ENCODE data around the gene COL6A6. TPM values are rescaled to one million over a fixed set of nuclear protein-coding genes. Genes with fewer than 3 reads are reported as not detected.
"Not testable (repeated sequence)": the region's sequence is repeated elsewhere in the genome, so short reads cannot be mapped to it uniquely, and the experiment has no call there.

The COL6A6 gene
- total RNA-seq, 1 experiment from 2014 or later: not detected

DNA sequence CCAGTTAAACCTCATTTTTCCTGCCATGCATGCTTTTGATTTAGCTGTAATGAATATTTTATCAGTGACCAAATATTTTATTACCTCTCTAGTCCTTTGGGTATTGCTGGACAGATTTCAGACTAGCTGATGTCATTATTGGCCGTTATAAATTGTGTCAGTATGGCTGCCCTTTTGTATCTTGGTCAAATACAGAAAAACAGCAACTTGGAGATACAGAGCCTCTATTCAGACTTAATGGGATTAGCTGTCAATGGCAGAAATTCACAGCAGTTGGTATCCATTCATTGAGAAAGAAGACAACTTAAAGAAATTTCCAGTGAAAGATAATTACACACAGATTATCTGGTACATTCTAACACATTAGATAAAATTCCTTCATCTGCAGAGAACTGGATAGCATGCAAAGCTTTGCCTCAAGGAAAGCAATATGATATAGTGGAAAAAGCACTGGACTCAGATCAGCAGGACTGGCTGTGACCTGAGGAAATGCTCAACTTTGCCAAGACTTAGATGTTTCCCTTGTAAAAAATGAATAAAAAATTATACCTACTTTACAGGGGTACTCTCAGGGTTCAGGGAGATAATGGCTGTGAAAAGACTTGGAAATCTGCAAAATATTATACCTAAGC lies 20.8 kb downstream of the COL6A6 start:
- DNase-seq (ENCODE audit: low read depth): no peak

GRCh38 chr3:130539005-130539404 lies 22.0 kb downstream of the COL6A6 start:
- peak; percentile 54 for DNase-seq (ENCODE audit: low read depth)

- DNase-seq (ENCODE audit: low read depth): no peak
Measured at GRCh38 chr3:130543322-130543721, 26.3 kb downstream of the COL6A6 start.

- DNase-seq (ENCODE audit: low read depth): no peak
Measured at GRCh38 chr3:130546920-130547679, 30.1 kb downstream of the COL6A6 start.

DNA sequence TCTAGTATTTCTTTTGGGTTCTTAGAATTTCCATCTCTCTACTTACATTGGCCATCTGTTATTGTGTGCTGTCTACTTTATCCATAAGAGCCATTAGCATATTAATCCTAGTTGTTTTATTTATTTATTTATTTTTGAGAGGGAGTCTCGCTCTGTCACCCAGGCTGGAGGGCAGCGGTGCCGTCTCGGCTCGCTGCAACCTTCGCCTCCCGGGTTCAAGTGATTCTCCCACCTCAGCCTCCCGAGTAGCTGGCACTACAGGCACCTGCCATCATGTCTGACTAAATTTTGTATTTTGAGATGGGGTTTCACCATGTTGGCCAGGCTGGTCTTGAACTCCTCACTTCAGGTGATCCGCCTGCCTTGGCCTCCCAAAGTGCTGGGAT lies 30.7 kb downstream of the COL6A6 start:
- DNase-seq (ENCODE audit: low read depth): not testable (repeated sequence)

DNA sequence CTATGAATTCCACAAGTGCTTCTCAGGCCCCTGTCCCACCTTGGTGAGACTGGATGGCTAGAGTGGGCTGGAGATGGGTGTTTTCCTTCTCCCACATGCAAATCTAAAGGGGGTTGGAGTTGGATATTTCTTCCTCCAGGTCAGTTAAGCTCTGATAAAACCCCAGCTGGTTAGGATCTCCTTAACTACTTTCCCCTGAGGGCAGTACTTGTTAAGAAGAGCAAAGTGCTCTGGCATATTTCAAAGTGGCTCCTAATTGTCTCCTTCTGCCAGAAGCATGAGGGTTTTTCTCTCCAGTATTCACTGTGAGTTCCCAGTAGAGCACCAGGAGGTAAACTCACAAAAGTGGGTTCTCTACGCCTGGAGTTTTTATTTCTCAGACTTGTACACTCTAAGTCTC lies 31.4 kb downstream of the COL6A6 start:
- DNase-seq (ENCODE audit: low read depth): no peak

DNA sequence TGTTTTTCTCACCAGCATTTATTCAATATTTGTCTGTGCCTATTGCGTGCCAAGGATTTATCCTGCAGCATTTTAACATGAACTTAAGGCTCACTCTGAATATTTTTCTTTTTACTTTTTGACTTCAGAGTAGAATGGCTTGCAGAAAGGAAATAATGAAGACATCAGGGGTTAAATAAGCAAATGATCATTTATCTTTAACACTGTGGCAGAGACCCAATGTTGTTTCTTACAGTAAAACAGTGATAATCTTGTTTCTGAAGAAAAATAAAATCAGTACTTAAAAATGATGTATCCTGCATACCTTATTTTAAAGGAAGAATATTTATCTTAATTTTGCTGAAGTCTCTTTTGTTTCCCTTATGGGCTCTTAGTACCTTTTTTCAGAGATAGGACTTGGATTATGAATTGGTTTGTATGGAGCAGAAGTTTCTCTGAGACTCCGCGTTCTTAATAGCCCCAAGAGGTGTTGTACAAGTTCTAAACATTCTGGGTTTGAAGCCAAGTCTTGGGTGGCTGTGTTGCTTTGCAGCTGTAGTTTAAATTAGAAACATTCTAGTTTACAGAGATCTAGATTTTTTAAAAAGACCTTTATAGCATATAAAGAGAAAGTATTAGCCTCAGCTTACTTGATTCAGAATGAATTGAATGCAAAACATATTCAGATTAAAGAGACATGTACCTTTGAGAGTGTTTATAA lies 40.5 kb downstream of the COL6A6 start:
- DNase-seq (ENCODE audit: low read depth): no peak

GRCh38 chr3:130558366-130558765 lies 41.4 kb downstream of the COL6A6 start:
- DNase-seq (ENCODE audit: low read depth): no peak

DNA sequence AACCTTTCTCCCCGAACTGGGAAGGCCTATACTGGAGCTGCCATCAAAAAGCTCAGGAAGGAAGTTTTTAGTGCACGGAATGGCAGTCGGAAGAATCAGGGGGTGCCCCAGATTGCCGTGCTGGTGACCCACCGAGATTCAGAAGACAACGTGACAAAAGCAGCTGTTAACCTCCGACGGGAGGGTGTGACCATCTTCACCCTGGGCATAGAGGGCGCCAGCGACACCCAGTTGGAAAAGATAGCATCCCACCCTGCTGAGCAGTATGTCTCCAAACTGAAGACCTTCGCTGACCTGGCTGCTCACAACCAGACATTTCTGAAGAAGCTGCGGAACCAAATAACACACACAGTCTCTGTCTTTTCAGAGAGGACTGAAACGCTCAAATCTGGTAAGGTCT lies 48.2 kb downstream of the COL6A6 start:
- no peak for DNase-seq (ENCODE audit: low read depth)

Other genes starting within 250 kb of the COL6A6 start
- gene COL6A5, start 171.5 kb upstream of the COL6A6 start, total RNA-seq (2014; rRNA removed): under 0.01 and 0.34 TPM in 2 replicates
- gene PIK3R4, start 229.7 kb downstream of the COL6A6 start, total RNA-seq (2014; rRNA removed): 33.4 and 33.9 TPM in 2 replicates